ENCODE measurements around the gene CMIP.

Gene CMIP

GRCh38 chr16:81464279-81464678 is 19.7 kb downstream of the CMIP start:
- DNase-seq, result no peak

GRCh38 chr16:81465375-81465943 is 20.9 kb downstream of the CMIP start:
- DNase-seq, result no peak

DNA sequence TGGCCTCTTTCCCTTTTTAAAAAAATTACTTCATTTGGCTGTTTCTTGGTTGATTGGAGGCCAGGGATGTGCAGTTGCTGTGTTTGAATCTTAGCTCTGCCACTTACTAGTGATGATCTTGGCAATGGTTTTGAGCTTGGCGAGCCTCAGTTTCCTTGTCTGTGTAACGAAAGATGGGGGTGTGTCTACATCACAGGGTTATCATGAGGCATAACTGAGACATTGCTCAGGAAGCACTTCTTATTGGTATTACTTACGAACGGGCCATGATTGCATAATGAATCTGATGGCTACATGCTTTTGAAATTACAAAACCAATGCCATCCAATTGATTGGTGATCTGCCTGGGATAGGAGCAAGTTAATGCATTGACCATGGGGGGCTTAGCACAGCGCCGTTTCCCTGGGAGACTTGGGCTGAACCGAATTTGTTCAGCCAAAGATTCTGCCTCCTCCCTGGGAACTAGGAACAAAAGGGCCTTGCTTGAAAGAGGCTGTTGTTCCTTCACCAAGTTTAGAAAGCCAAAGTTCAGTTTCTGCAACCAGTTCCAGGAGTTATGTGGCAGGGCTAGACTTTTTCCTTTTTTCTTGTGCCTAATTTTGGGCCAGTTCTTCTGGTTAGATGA is 21.9 kb downstream of the CMIP start:
- no peak for DNase-seq

- DNase-seq, result no peak
Measured at GRCh38 chr16:81467072-81467471, 22.5 kb downstream of the CMIP start.

DNA sequence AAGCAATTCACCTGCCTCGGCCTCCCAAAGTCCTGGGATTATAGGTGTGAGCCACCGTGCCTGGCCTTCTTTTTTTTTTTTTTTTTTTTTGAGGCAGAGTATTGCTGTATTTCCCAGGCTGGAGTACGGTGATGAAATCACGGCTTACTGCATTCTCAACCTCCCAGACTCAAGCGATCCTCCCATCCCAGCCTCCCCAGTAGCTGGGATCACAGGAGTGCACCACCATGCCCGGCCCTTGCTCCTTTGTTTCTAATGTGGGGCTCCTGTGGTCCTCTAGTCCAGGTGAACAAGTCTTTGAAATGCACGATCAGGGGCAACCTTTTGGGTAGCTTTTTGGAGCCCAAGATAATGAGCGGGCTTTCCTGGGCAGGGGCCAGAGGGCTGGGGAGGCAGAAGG is 23.2 kb downstream of the CMIP start:
- no peak for DNase-seq

DNA sequence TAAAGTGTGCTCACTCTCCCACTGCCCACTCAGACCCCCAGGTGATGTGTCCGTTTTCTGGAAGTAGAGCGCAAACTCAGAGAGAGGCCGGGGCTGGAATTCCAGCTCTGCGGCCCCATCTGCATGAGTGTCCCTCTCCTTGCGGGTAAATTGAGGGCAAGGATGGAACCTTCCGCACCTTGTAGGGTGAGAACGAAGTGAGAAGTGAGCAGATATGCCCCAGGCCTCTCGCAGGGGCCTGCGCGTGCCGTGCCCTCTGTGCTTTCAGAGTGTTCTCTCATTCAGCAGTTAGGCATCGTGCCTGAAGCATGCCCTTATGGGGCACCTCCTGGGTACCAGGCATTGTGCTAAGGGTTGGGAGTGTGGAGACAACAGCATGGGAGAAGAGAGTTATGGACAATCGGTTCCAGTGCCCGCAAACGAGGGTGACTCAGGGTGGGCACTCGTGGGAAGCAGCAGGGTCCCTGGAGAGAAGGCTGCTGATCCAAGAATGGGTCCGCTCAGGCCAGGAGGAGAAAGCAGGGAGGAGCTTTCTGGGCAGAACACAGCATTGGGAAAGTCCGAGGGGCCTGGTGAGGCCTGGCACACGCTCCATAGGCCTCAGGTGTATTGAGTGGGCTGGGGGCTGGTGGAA is 23.8 kb downstream of the CMIP start:
- DNase-seq, result no peak

- no peak for DNase-seq
Measured at GRCh38 chr16:81469183-81469677, 24.6 kb downstream of the CMIP start.

DNA sequence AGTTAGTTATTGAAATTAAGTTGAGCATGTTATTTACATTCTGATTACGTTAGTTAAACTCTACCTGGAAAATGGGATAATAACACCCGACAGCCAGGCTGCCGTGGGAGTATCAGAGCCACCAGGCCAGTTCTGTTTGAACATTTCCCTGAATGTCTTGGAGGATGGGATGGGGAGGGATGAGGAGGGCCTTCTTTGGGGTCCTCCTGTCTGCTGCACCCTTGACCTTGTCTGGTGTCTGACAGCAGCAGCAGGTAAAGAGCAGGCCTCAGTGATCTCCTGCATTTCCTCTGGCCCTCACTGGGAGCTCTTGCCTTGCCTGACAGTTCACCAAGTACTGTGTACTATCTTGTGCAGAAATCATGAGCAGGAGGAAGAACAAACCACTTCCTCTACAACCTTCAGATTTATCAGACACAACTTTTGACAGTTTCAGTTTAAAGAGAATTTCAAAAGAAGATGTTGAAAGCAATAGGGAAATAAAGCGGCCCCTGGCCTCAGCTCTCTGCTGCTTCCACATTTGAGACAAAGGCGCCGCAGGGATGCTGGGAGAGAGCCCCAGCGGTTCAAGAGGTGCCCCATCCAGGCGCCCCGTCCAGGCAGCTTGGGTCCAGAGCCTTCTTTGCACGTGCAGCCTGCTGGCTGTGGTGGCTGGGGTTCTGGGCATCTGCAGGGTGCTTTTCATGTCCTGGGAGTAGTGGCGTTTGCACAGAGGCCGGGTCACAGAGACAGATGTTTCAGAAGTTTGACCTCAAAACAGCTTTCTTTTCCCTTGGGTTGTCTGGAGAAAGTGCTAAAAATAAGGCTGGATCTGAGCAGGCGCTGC is 25.3 kb downstream of the CMIP start:
- no peak for DNase-seq

DNA sequence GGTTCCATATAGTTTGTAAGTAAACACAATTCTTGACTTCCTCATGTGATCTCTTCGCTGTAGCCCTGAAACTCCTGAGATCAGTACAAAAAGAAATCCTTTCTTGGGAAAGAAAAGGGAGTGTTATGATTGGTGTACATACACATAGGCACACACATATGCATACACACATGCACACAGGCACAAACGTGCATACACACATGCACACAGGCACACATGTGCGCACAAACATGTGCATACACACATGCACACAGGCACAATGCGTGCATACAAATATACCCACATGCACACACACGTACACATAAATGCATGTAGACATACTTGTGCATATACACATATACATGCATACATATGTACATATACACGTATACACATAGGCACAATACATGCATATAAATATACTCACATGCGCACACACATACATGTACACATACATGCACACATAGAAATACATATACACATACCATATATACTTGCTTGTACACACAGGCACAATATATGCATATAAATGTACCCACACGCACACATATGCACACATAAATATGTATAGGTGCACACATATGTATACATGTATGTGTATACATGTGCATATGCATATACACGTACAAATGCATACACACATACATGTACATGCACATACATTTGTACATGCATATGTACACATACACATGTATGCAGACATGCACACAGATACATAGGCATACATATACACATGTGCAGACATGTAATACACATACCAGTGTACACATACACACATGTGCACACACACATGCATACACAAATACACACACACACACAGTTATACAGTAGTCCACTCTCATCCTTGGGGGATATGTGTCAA is 26.4 kb downstream of the CMIP start:
- DNase-seq, result no peak

- no peak for DNase-seq
Measured at GRCh38 chr16:81471882-81472281, 27.3 kb downstream of the CMIP start.

- no peak for DNase-seq
Measured at GRCh38 chr16:81472391-81472790, 27.8 kb downstream of the CMIP start.

DNA sequence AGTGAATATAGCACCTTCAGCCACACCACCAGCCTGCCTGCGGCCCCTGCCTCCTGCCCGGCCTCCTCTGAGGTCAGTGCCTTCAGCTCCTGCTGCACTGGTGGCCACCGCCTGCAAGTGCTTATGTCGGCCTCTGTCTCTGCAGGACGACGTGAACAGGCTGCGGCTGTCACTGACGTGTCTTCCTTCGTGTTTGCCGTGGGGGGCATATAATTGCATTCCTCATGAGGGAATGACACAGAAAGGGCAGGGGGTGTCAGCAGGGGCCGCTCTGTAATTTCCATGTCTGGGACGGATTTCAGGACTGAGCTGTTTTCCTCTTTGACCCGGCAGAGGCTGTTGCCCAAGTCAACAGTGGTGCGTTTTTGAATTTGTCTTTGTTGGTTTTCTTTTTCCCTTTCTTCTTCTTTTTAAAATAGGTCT is 28.5 kb downstream of the CMIP start:
- no peak for DNase-seq

DNA sequence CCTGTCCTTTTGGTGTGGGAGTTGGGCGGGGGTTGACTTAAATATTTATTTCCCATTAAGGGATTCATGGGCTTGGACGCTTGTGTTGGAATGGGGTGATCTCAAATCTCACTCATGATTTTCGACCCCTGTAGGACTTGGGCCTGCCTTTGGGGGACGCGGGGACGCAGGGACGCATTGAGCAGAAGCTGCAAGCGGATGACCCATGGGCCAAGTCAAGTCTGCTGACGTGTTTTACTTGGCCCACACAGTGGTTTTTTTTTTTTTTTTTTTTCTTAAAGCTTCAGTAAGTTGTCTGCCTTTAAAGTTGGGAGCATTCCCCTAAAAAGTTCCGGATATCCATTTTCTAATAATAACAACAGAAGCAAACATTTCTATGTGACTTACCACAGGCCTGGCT is 28.9 kb downstream of the CMIP start:
- DNase-seq, result no peak

DNA sequence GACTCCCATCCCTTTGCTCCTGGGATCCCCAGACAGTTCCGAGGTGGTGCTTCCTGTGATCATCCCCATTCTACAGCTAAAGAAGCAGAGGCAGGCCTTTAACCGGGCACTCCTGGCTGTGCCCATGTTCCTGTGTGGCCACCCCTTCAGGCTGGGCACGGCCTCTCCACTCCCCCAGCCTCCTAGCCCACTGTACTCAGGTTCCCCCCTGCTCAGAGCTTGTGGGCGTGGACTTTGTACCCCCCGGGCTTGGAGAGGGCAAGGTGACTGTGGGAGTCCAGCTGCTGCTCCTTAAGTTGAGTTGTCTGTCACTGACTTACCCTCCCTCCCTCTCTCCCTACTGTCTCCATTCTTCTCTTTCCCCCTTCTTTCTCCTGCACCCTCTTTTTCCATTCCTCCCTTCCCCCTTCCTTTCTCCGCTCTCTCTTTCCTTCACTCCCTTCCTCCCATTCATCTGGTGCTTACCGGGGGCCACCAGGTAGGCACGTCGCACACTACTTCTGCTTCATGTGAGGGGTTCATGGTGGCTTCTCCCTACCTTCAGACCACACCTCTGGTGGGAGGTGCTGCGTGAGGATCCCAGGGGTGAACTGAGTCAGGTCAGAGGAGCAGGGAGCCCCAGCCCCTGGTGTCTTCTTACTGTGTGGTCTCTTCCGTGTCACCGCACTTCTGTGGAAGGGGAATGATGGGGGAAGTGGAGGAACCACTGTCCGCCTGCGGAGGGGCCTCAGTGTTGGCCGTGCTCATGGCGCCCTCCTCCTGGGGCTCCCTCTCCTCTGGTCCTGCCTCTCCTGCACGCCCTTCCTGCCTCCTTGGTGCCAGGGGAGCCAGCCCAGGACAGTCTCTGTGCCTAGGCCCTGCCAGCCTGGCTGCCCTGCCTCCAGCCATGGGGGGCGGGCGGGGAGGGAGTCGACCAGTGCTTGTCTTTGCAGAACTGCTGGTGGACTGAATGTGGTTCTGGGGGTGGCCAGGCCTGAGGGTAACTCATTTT is 29.7 kb downstream of the CMIP start:
- no peak for DNase-seq

DNA sequence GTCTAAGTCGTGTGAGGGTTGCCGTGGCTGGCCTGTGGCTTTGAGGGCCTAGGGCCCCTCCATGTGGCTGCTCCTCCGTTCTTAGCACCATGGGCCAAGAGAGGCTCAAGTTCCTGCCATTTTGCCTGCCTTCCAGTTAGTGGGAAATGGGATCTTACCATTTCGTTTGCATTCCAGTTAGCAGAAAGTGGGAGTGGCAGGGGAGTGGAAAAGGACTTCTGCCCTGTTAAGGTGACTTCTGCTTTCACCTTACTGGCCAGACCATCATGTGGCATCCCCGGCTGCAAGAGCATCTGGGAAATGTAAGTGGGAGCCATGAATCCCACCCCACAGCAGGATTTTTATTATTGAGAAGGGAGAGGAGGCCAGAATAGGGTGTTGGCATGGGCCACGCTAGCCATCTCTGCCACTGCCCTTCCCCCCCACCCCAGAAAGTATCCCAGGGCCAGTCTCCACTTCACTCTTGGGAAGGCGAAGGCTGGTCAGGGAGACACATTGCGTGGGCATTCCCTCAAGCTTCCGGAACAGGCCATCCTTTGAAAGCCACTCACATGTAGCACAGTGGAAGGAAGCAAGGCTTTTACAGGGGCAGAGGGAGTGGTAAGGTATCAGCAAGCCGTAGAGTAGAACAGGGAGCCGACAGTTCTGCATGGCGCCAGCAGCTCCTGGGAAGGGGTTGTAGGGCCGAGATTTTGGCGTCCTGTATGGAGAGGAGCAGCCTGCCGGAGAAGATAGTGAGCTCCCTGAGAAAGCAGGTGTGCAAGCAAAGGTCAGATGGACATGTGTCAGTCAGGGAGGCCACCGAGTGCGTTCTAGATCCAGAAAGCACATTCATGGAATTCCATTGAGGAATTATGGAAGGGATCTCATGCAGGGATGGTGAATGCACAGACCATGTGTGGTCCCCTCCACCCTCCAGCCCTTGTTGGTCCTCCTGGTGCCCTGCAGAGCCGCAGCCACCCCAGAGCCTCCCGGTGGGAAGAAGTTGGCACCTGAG is 33.4 kb downstream of the CMIP start:
- no peak for DNase-seq

DNA sequence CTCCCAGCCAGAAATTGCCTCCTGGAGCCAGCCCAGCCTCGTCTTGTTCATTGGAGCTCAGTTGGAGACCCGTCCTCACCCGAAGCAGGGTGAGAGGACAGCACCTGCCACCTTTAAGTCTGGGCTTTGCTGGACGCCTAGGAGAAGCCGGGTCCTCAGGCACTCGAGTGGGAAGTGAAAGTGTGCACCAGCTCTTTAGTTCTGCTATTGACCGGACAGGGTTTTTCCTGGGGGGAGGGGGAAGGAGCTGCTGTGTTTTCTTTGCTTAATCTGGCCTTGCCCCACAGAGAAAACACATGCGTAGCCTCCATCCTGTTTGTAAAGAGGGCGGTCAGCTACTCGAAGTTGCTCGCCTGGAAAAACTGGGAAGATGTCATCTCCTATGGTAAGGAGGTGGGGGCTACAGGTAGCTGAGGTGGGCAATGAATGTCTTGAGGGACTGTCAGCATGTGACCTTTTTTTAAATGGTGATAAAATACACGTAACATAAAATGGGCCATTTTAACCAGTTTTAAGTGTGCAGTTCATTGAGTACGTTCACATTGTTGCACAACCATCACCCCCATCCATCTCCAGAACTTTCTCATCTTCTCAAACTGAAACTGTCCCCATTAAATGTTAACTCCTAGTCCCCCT is 34.4 kb downstream of the CMIP start:
- DNase-seq, result no peak

GRCh38 chr16:81480606-81481206 is 36.1 kb downstream of the CMIP start:
- DNase-seq, result no peak

DNA sequence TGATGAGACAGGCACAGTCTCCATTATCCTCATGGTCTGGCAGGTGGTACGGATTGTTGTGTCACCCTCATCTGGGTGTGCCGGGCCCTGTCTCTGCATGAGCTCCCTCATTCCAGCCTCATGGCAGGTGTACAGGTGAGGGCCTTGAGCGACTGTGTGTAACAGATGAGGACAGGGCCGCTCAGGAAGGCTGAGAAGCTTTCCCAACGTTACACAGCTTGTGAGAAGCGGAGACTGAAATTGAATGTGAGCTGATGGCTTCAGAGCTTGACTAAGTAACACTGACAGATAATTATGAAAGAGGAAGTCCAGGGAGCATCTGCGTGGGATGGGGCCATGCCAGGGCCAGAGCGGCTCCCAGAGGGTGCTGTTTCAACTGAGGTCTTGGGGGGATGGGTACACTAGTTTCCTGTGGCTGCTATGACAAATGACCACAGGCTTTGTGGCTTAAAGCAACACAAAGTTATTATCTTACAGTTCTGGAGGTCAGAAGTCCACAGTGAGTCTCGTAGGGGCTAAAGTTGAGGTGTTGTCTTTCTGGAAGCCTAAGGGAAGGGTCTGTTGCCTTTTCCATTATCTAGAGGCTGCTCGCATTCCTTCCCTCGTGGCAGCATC is 36.7 kb downstream of the CMIP start:
- DNase-seq, result no peak
